Immature natural killer cell (primary cell): ENCODE data around the gene ANKRD23. TPM values are rescaled to one million over a fixed set of nuclear protein-coding genes. Genes with fewer than 3 reads are reported as not detected.
A peak's percentile ranks its signal among the peaks of the same experiment; 100 is the strongest.
"Not testable (repeated sequence)": the region's sequence is repeated elsewhere in the genome, so short reads cannot be mapped to it uniquely, and the experiment has no call there.

ENCODE experiments used
- DNase-seq, 3 donors: peaks; one replicate each; pipeline ENCODE4 v3.0.0; 2022; ENCODE audit warnings: mixed read lengths in 1 of 3
- H3K27ac Mint-ChIP-seq, 6 donors: one replicate each; pipeline ENCODE4 v1.8.0; 2020; ENCODE audit warnings: mixed read lengths in 6 of 6, mild to moderate bottlenecking in 5 of 6, inconsistent platforms in 4 of 6, moderate library complexity in 3 of 6
- H3K27me3 Mint-ChIP-seq, 3 donors: one replicate each; pipeline ENCODE4 v1.8.0; 2020 to 2021; ENCODE audit warnings: low read depth in 3 of 3, mild to moderate bottlenecking in 3 of 3, mixed read lengths in 3 of 3, moderate library complexity in 3 of 3, inconsistent platforms in 1 of 3
- H3K36me3 Mint-ChIP-seq, 3 donors: one replicate each; pipeline ENCODE4 v1.8.0; 2020; ENCODE audit warnings: mixed read lengths in 3 of 3, inconsistent platforms in 2 of 3, mild to moderate bottlenecking in 2 of 3
- H3K4me1 Mint-ChIP-seq, 2 donors: one replicate each; pipeline ENCODE4 v1.8.0; 2020; ENCODE audit warnings: inconsistent platforms in 2 of 2, mild to moderate bottlenecking in 2 of 2, mixed read lengths in 2 of 2, moderate library complexity in 1 of 2
- H3K4me3 Mint-ChIP-seq, 5 donors: one replicate each; pipeline ENCODE4 v1.8.0; 2020; ENCODE audit warnings: mild to moderate bottlenecking in 5 of 5, mixed read lengths in 5 of 5, inconsistent platforms in 3 of 5, moderate library complexity in 3 of 5
- H3K9me3 Mint-ChIP-seq, 6 donors: one replicate each; pipeline ENCODE4 v1.8.0; 2020; ENCODE audit warnings: mild to moderate bottlenecking in 6 of 6, mixed read lengths in 6 of 6, inconsistent platforms in 4 of 6, moderate library complexity in 3 of 6
- polyA plus RNA-seq, 3 donors: library from polyadenylated mRNA; unstranded; fragments of 300-500 nt; fragmentation: Illumina TruSeq; gene quantifications; one replicate each; pipeline ENCODE4 v1.2.3, GENCODE V29; 2021

Gene ANKRD23
- polyA plus RNA-seq, 3 donors from 2014 or later: 1.3 TPM; not detected in 2

GRCh38 chr2:96807127-96807471 lies 36.7 kb downstream of the ANKRD23 start:
- H3K36me3 Mint-ChIP-seq: peaks cover 0 to 3% (median 2%) of the 10 kb centered on the region in 3 donors
- H3K4me1 Mint-ChIP-seq: peaks cover 24 to 25% of the 10 kb centered on the region in 2 donors
- H3K27ac Mint-ChIP-seq: peak overlapping the region; percentile 93 to 100 (median 98)
- peaks cover 4 to 7% (median 7%) of the 10 kb centered on the region in 3 donors for H3K27me3 Mint-ChIP-seq
- peak overlapping the region; percentile 74 to 94 (median 88) for H3K4me3 Mint-ChIP-seq
- no peaks in the 10 kb centered on the region for H3K9me3 Mint-ChIP-seq
- DNase-seq: no peak

- Mint-ChIP-seq H3K27me3 (peaks cover 4 to 7% (median 7%) of the 10 kb centered on the region in 3 donors), H3K4me3 (peak overlapping the region; percentile 74 to 94 (median 88)), H3K9me3 (no peaks in the 10 kb centered on the region), H3K4me1 (peaks cover 19 to 23% of the 10 kb centered on the region in 2 donors), H3K36me3 (peaks cover 0 to 3% (median 2%) of the 10 kb centered on the region in 3 donors), H3K27ac (peak overlapping the region; percentile 93 to 100 (median 98))
- peak; percentile 77 to 83 (median 77) for DNase-seq
These were observed 37.2 kb downstream of the ANKRD23 start for GRCh38 chr2:96806468-96807126.

- H3K36me3 Mint-ChIP-seq, H3K27me3 Mint-ChIP-seq, H3K9me3 Mint-ChIP-seq, DNase-seq: not testable (repeated sequence)
- Mint-ChIP-seq H3K27ac (peak overlapping the region; percentile 93 to 100 (median 98)), H3K4me1 (peaks cover 19 to 23% of the 10 kb centered on the region in 2 donors), H3K4me3 (peak overlapping the region; percentile 74 to 94 (median 88))
These were observed 37.9 kb downstream of the ANKRD23 start for GRCh38 chr2:96805946-96806345.

GRCh38 chr2:96804986-96805385 lies 38.8 kb downstream of the ANKRD23 start:
- Mint-ChIP-seq H3K27ac (peak overlapping the region in 4 of 6 donors; percentile 23 to 85 (median 74)), H3K36me3 (peaks cover 0 to 2% (median 0%) of the 10 kb centered on the region in 3 donors), H3K4me3 (peak overlapping the region in 1 of 5 donors; percentile 9), H3K4me1 (peaks cover 19 to 23% of the 10 kb centered on the region in 2 donors), H3K27me3 (peaks cover 4 to 7% (median 7%) of the 10 kb centered on the region in 3 donors), H3K9me3 (no peaks in the 10 kb centered on the region)
- DNase-seq: no peak

GRCh38 chr2:96802721-96803120 lies 41.1 kb downstream of the ANKRD23 start:
- peaks cover 0 to 14% (median 5%) of the 10 kb centered on the region in 3 donors for H3K36me3 Mint-ChIP-seq
- H3K4me1 Mint-ChIP-seq: peaks cover 13 to 16% of the 10 kb centered on the region in 2 donors
- H3K27ac Mint-ChIP-seq: peak overlapping the region in 1 of 6 donors; percentile 71
- no peak for DNase-seq
- H3K27me3 Mint-ChIP-seq: peaks cover 4 to 7% (median 7%) of the 10 kb centered on the region in 3 donors
- no peaks in the 10 kb centered on the region for H3K9me3 Mint-ChIP-seq
- H3K4me3 Mint-ChIP-seq: no peak overlapping the region

GRCh38 chr2:96801786-96802595 lies 41.8 kb downstream of the ANKRD23 start:
- Mint-ChIP-seq H3K36me3 (peaks cover 0 to 14% (median 5%) of the 10 kb centered on the region in 3 donors), H3K9me3 (no peaks in the 10 kb centered on the region), H3K27me3 (peaks cover 4 to 7% (median 7%) of the 10 kb centered on the region in 3 donors), H3K4me3 (no peak overlapping the region), H3K4me1 (peaks cover 11 to 12% of the 10 kb centered on the region in 2 donors), H3K27ac (no peak overlapping the region)
- peak in 1 of 3 donors; percentile 40 for DNase-seq

- H3K36me3 Mint-ChIP-seq: peaks cover 0 to 11% (median 5%) of the 10 kb centered on the region in 3 donors
- no peak overlapping the region for H3K4me3 Mint-ChIP-seq
- peaks cover under 1 to 2% (median under 1%) of the 10 kb centered on the region in 3 donors for H3K27me3 Mint-ChIP-seq
These were observed 42.6 kb downstream of the ANKRD23 start for GRCh38 chr2:96801005-96801785.

GRCh38 chr2:96800061-96801004 lies 43.5 kb downstream of the ANKRD23 start:
- no peak overlapping the region for H3K27ac Mint-ChIP-seq
- DNase-seq: no peak
- H3K27me3 Mint-ChIP-seq: no peaks in the 10 kb centered on the region
- H3K4me1 Mint-ChIP-seq: peaks cover 0 to 2% of the 10 kb centered on the region in 2 donors
- H3K9me3 Mint-ChIP-seq: no peaks in the 10 kb centered on the region
- peaks cover 0 to 11% (median 5%) of the 10 kb centered on the region in 3 donors for H3K36me3 Mint-ChIP-seq
- no peak overlapping the region for H3K4me3 Mint-ChIP-seq

More at GRCh38 chr2:96801005-96801785, 42.6 kb downstream of the ANKRD23 start:
- Mint-ChIP-seq H3K4me1 (peaks cover 4% of the 10 kb centered on the region in 2 donors), H3K9me3 (no peaks in the 10 kb centered on the region), H3K27ac (no peak overlapping the region)
- DNase-seq: peak; percentile 53 to 71 (median 57)

GRCh38 chr2:96799623-96799935 lies 44.2 kb downstream of the ANKRD23 start:
- Mint-ChIP-seq H3K9me3 (no peaks in the 10 kb centered on the region), H3K36me3 (peaks cover 0 to 11% (median 5%) of the 10 kb centered on the region in 3 donors), H3K27me3 (no peaks in the 10 kb centered on the region), H3K4me3 (no peak overlapping the region), H3K4me1 (no peaks in the 10 kb centered on the region), H3K27ac (no peak overlapping the region)
- DNase-seq: no peak

- Mint-ChIP-seq H3K4me1 (no peaks in the 10 kb centered on the region), H3K27me3 (no peaks in the 10 kb centered on the region), H3K27ac (peak overlapping the region in 2 of 6 donors; percentile 9 to 53), H3K4me3 (no peak overlapping the region), H3K9me3 (no peaks in the 10 kb centered on the region), H3K36me3 (peaks cover 0 to 11% (median 5%) of the 10 kb centered on the region in 3 donors)
- DNase-seq: no peak
These were observed 44.8 kb downstream of the ANKRD23 start for GRCh38 chr2:96798733-96799622.

GRCh38 chr2:96797066-96797625 lies 46.7 kb downstream of the ANKRD23 start:
- H3K9me3 Mint-ChIP-seq: no peaks in the 10 kb centered on the region
- peaks cover 0 to 2% (median 0%) of the 10 kb centered on the region in 3 donors for H3K27me3 Mint-ChIP-seq
- no peak overlapping the region for H3K27ac Mint-ChIP-seq
- no peak overlapping the region for H3K4me3 Mint-ChIP-seq
- H3K4me1 Mint-ChIP-seq: no peaks in the 10 kb centered on the region
- DNase-seq: no peak
- H3K36me3 Mint-ChIP-seq: peaks cover 0 to 11% (median 5%) of the 10 kb centered on the region in 3 donors

GRCh38 chr2:96796497-96796896 lies 47.3 kb downstream of the ANKRD23 start:
- H3K27ac Mint-ChIP-seq, DNase-seq, H3K4me1 Mint-ChIP-seq, H3K4me3 Mint-ChIP-seq, H3K27me3 Mint-ChIP-seq, H3K9me3 Mint-ChIP-seq: not testable (repeated sequence)
- peaks cover 0 to 11% (median 5%) of the 10 kb centered on the region in 3 donors for H3K36me3 Mint-ChIP-seq
